GM18499 (cell line): ENCODE measurements around the gene PRDM12.

Source experiments
- ATAC-seq: cut with Tn5 transposase; IDR thresholded peaks from one replicate; pipeline ENCODE4 v1.9.1; 2021; ENCODE audit warnings: moderate number of reproducible peaks; ENCODE audit not compliant: insufficient read depth, unreplicated experiment

The PRDM12 gene

GRCh38 chr9:130687615-130688014, 23.2 kb downstream of the PRDM12 start:
- no peak for ATAC-seq

DNA sequence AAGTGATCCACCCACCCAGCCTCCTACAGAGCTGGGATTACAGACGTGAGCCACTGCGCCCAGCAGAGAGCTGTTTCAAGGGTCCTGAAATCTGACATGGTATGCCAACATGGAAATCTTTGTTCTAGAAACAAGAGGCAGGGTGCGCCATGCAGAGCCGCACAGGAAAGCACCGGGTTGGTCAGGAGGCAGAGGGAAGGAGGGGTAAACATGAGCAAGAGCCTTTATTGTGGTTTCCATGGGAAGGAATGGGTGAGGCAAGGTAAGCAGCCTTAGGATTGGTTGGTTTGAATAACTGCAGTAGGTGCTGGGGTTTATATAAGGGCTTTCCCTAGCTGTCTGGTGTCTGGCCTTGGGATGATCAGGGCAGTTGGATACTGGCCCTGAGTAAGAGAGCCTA, 23.7 kb downstream of the PRDM12 start:
- no peak for ATAC-seq

- no peak for ATAC-seq
These were observed 25.2 kb downstream of the PRDM12 start for GRCh38 chr9:130689572-130689936.

- no peak for ATAC-seq
These were observed 25.7 kb downstream of the PRDM12 start for GRCh38 chr9:130689937-130690700.

DNA sequence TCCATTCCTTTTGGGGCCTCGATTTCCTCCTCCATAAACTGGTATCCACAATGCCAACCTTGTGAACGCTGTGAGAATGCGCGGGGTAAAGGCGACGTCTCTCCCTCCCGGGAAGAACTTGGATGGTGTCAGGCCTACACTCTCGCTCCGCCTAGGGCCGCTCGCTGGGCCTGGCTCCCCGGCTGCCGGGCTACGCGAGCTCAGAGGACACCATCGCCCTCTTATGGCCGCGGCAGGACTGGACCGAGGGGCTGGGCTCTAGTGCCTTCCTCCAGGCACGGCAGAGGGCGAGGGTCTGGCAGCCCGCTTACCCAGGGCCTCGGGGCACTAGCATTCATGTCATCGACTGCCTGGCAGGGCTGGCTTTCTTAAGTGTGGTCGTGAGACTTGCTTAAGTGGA, 27.9 kb downstream of the PRDM12 start:
- ATAC-seq, result no peak

- no peak for ATAC-seq
These were observed 28.7 kb downstream of the PRDM12 start for GRCh38 chr9:130693101-130693425.

GRCh38 chr9:130693426-130694191, 29.2 kb downstream of the PRDM12 start, which contains the start of gene EXOSC2:
Gene EXOSC2, plus strand, starts transcription at chr9:130693780. Its CDS starts 12 bp downstream, at chr9:130693792.
- ATAC-seq, result peak; percentile 73

DNA sequence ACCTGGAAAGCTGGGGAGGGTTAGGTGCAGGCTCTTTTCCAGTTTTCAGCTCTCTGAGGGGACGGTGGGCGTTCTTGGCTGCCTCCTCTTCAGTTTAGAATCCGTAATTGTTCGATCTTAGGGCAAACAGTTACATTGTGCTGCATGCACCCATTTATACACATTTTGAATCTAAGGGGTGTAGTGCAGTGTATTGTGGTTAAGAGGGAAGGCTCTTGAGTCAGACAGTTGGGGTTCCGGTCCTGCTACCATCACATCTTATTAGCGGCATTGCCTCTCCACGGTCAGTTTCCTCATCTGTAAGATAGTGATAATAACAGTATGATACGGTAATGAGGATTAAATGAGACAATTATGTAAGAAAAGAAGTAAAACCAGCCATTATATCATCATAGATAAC, 29.8 kb downstream of the PRDM12 start:
- ATAC-seq, result no peak

DNA sequence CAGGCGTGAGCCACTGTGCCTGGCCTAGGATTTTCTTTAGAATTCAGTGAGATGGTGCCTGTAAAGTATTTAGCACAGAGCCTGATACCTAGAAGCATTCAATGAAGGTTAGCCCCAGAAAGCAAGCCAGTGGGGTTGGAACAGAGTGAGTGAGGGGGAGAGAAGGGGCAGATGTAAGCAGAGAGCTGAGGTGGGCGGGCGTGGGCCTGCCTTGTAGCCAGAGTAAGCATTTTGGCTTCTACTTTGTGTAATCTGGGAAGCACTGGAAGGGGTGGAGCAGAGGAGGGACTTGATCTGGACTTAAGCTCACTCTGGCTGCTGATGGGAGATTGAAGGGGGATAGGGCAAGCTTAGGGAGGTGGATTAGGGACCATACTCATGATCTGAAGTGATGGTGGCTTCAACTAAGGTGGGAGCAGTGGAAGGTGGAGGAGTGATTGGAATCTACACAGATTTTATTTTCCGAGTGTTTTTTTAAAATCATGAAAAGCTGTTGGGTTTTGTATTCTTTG, 31.8 kb downstream of the PRDM12 start:
- no peak for ATAC-seq

DNA sequence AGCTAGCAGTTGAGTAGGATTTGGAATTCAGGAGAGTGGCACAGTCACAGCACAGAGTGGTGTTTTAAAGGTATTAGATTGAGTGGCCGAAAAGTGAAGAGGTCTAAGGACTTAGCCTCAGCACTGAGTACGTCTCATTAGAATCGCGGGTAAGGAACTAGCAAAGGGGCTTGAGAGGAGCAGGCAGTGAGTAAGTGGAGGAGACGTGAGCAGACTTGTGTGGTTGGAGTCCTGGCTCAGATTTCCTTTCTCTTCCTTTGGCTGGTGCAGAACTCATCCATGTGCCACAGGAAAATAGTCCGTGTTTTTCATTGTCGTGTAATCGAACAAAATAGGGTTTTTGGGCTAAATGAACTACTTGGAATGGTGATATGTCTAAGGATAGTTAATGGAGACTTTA, 32.6 kb downstream of the PRDM12 start:
- ATAC-seq, result no peak

DNA sequence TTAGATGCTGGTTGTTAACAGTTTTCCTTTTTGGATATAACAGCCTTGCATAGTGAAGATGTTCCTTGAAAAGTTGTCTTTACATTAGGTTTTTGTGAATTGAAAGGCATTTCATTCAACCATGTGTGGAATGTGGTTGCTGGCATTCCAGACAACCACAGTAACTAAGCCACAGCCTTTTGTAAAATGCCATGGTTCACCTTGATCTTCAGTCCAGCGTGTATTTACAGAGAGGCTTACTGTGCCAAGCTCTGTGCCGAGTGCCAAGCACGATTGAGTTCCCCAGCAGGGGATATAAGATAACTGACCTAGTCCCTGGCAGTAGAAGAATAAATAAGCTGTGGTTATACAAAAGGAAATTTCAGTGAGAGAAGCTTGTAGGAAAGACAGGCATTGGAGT, 34.1 kb downstream of the PRDM12 start:
- no peak for ATAC-seq

DNA sequence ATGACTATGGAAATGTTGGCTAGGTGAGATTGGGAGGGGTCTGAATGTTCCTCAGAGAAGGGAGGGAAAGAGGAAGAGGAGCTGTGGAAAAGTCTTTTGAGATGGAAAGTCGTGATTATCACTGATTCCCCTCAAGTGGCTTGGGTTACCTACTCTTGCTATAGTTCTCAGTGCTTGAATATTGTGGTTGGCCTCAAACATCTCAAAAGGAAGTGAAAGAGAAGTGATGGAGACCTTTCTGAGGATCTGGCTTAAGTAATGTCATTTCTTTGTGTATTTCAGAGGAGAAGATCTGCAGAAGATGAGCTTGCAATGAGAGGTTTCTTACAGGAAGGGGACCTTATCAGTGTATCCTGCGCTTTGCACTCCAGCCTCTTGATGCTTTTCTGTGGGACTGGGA, 34.7 kb downstream of the PRDM12 start:
- no peak for ATAC-seq

- no peak for ATAC-seq
These were observed 36.9 kb downstream of the PRDM12 start for GRCh38 chr9:130701059-130702022.

DNA sequence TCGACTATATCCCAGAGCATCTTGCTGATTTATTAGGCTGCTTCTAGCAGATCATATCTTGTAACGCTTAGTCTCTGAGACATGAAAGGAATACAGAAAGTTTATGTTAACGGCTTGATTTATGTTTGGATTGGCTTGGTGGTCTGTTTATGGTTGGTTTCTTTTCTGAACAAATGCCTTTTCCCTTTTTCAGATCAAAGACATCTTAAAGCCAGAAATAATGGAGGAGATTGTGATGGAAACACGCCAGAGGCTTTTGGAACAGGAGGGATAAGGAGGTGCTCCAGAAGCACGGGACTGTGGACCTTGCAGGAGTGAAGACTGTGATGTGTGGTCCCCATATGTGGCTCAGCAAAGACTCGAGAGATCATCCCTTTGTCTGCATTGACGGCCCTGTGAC, 39.1 kb downstream of the PRDM12 start:
- ATAC-seq, result no peak

- no peak for ATAC-seq
These were observed 43.0 kb downstream of the PRDM12 start for GRCh38 chr9:130707225-130707976.

DNA sequence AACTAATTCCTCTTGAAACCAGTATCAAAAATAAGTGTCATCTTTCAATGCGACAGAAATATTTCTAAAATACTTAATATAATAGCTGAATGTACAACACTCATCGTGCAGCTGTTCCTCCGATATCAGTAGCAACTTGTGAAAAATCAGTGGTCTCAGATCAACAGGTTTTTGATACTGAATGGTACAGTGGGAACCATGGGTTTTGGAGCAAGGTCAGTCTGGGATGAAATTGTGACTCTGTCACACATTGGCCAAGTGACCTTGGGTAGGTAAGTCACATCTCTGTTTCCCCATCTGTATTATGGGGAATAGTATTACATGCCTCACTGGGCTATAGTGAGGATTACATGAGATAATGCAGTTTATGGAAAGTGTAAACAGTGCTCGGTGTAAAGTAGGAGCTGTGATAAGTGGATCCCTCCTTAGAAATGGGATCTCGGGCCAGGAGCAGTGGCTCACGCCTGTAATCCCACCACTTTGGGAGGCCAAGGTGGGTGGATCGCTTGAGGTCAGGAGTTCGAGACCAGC, 46.5 kb downstream of the PRDM12 start:
- ATAC-seq, result no peak

- ATAC-seq, result no peak
These were observed 47.1 kb downstream of the PRDM12 start for GRCh38 chr9:130711469-130711868.

DNA sequence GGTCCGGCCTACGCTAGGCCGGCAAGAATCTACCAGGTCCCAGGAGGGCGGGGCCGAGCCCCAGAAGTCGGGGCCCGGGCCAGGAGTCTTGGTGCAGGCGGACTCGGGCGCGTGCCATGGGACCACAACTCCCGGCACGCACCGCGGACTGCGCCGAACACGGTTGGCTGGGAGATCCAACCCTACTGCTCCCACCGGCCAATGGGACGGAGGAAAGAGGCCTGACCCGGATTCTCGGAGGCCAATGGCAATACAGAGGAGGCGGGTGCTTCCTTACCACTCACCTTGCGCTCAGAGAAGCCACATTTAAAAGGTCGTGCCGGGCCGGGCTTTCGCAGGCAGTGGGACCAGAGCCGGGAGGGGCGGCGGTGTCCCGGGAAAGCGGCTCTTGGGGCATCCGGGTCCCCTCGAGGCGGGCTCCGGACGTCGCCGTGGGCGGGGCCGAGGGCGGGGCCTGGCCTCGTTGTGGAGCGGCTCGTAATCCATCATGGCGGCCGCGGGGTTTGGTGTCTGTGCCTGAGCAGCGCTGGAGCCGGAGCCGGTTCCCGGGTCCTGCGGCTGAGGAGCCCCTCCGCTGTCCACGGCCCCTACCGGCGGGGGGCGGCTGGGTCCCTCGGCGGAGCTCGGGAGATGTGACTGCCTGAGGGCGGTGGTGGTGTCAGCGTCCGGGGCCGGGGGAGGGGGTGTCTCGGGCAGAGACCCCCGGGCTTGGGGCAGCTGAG, 48.3 kb downstream of the PRDM12 start:
- ATAC-seq, result peak; percentile 93
